A549 (cell line): ENCODE data around the gene HNF1B.

Experiments used
- CBX2 ChIP-seq: fragments of 200-600 bp; sonication (generic); IDR thresholded peaks from 2 replicates; pipeline ENCODE4 v1.6.1; 2016; ENCODE audit warnings: low read depth, mild to moderate bottlenecking, borderline replicate concordance
- CTCF ChIP-seq: fragments of >200 bp; sonication (Bioruptor Twin); formaldehyde crosslinking; IDR thresholded peaks from 3 replicates; pipeline ENCODE4 v1.5.1; 2016
- EP300 ChIP-seq, 2 experiments: fragments of >200 bp; sonication (Bioruptor Twin); formaldehyde crosslinking; IDR thresholded peaks; 2 replicates in 1 of 2; 3 replicates in 1 of 2; pipeline ENCODE4 v1.6.1; 2016 to 2017
- GATA3 ChIP-seq: IDR thresholded peaks from 2 replicates; pipeline ENCODE4 v1.6.1; 2012; ENCODE audit warnings: borderline replicate concordance
- JUNB ChIP-seq: fragments of >200 bp; sonication (Bioruptor Twin); formaldehyde crosslinking; IDR thresholded peaks from 2 replicates; pipeline ENCODE4 v1.6.1; 2016
- MAX ChIP-seq: IDR thresholded peaks from 2 replicates; pipeline ENCODE4 v1.6.1; 2012
- NFE2L2 ChIP-seq: fragments of 150-350 bp; conservative IDR thresholded peaks from 2 replicates; pipeline ENCODE4 v1.6.1; 2014; ENCODE audit warnings: low read length
- POLR2A ChIP-seq: IDR thresholded peaks from 2 replicates; pipeline ENCODE4 v1.6.1; 2012; ENCODE audit warnings: mild to moderate bottlenecking, low read length
- POLR2AphosphoS2 ChIP-seq: conservative IDR thresholded peaks from 2 replicates; pipeline ENCODE4 v1.6.1; 2012; ENCODE audit warnings: low read length, improper control_type of control experiment, inconsistent platforms
- RAD21 ChIP-seq, 2 experiments: fragments of >200 bp in 1 of 2; sonication (Bioruptor Twin) in 1 of 2; formaldehyde crosslinking in 1 of 2; IDR thresholded peaks in 1 of 2; conservative IDR thresholded peaks in 1 of 2; 2 replicates in 1 of 2; 3 replicates in 1 of 2; pipeline ENCODE4 v1.6.1; 2012 to 2018; ENCODE audit warnings: inconsistent platforms in 1 of 2
- RARB ChIP-seq: fragments of 250-450 bp; sonication (Bioruptor Pico); IDR thresholded peaks from 2 replicates; pipeline ENCODE4 v1.8.0; 2021; ENCODE audit warnings: mild to moderate bottlenecking, moderate library complexity
- RCOR1 ChIP-seq: fragments of 150-350 bp; IDR thresholded peaks from 2 replicates; pipeline ENCODE4 v1.6.1; 2014; ENCODE audit warnings: antibody characterized with exemption, low read length, low read depth
- REST ChIP-seq: fragments of 200-600 bp; sonication (generic); IDR thresholded peaks from 2 replicates; pipeline ENCODE4 v1.6.1; 2016; ENCODE audit warnings: antibody characterized with exemption, mild to moderate bottlenecking, moderate library complexity
- ZNF302 ChIP-seq: fragments of 250-450 bp; sonication (Bioruptor Pico); IDR thresholded peaks from 2 replicates; pipeline ENCODE4 v1.9.0; 2021; ENCODE audit warnings: inconsistent platforms, mild to moderate bottlenecking, moderate library complexity

- no peak for TF ChIP-seq MAX
- no peak for TF ChIP-seq NFE2L2
- no peak for TF ChIP-seq POLR2A
- no peak for TF ChIP-seq CTCF
- TF ChIP-seq RARB (CRISPR knock-in tag), result no peak
- no peak for TF ChIP-seq RAD21 (conservative IDR thresholded peaks at IDR 0.05 in 1 of 2, IDR thresholded peaks at IDR 0.05 in 1 of 2)
- TF ChIP-seq JUNB, result no peak
- TF ChIP-seq REST, result no peak
- TF ChIP-seq EP300 (IDR thresholded peaks at IDR 0.05), result no peak
- no peak for TF ChIP-seq CBX2
- TF ChIP-seq ZNF302 (CRISPR knock-in tag), result no peak
- TF ChIP-seq RCOR1, result no peak
- no peak for TF ChIP-seq POLR2AphosphoS2
- TF ChIP-seq GATA3, result no peak
These were observed 97.0 kb downstream of the HNF1B start for GRCh38 chr17:37647856-37648255.
